ENCODE measurements around the gene ACO1.
A peak's percentile ranks its signal among the peaks of the same experiment; 100 is the strongest.

The ACO1 gene

GRCh38 chr9:32431940-32432555, 47.6 kb downstream of the ACO1 start:
- Histone ChIP-seq H3K4ac (ENCODE audit: low read depth, low read length) (no peak overlapping the region), H3K4me3 (ENCODE audit: low read length) (no peak overlapping the region), H2BK120ac (ENCODE audit: low read depth, low read length) (no peak overlapping the region), H4K8ac (ENCODE audit: low read depth, low read length) (no peak overlapping the region), H2BK5ac (ENCODE audit: low read length) (no peak overlapping the region), H3K27ac (ENCODE audit: low read depth, low read length) (no peak overlapping the region), H3K4me2 (ENCODE audit: low read length) (no peak overlapping the region), H2BK15ac (replicated peaks; ENCODE audit: low read depth) (no peak overlapping the region), H3K4me1 (ENCODE audit: control insufficient read depth, low read depth, low read length) (no peaks in the 10 kb centered on the region), H3K56ac (ENCODE audit: low read length) (no peak overlapping the region), H3K9ac (ENCODE audit: low read length) (no peak overlapping the region), H3K23ac (ENCODE audit: low read length) (no peak overlapping the region), H3K18ac (ENCODE audit: low read length) (no peak overlapping the region), H3K79me1 (ENCODE audit: low read length) (no peaks in the 10 kb centered on the region), H3K36me3 (ENCODE audit: control insufficient read depth, insufficient read depth, low read length) (peaks cover 2% of the 10 kb centered on the region), H4K5ac (ENCODE audit: low read length) (no peak overlapping the region), H2AK5ac (ENCODE audit: low read length) (no peak overlapping the region), H3K27me3 (ENCODE audit: insufficient read depth, low read length, poor library complexity) (no peaks in the 10 kb centered on the region), H3K79me2 (ENCODE audit: control insufficient read depth, insufficient read depth, low read length) (no peaks in the 10 kb centered on the region)
- peak; percentile 46 for DNase-seq
- no CpG with 5 or more reads among the region's 10 CpGs for WGBS (ENCODE audit: extremely low coverage, insufficient coverage, low lambda C conversion rate)

GRCh38 chr9:32434892-32435291, 50.4 kb downstream of the ACO1 start:
- Histone ChIP-seq H2AK5ac (ENCODE audit: low read length) (no peak overlapping the region), H3K23ac (ENCODE audit: low read length) (no peak overlapping the region), H3K4ac (ENCODE audit: low read depth, low read length) (no peak overlapping the region), H3K36me3 (ENCODE audit: control insufficient read depth, insufficient read depth, low read length) (no peaks in the 10 kb centered on the region), H3K27me3 (ENCODE audit: insufficient read depth, low read length, poor library complexity) (no peaks in the 10 kb centered on the region), H3K9ac (ENCODE audit: low read length) (no peak overlapping the region), H4K5ac (ENCODE audit: low read length) (no peak overlapping the region), H3K4me1 (ENCODE audit: control insufficient read depth, low read depth, low read length) (no peaks in the 10 kb centered on the region), H2BK5ac (ENCODE audit: low read length) (no peak overlapping the region), H3K79me1 (ENCODE audit: low read length) (no peaks in the 10 kb centered on the region), H2BK120ac (ENCODE audit: low read depth, low read length) (no peak overlapping the region), H4K8ac (ENCODE audit: low read depth, low read length) (no peak overlapping the region), H3K18ac (ENCODE audit: low read length) (no peak overlapping the region), H3K79me2 (ENCODE audit: control insufficient read depth, insufficient read depth, low read length) (no peaks in the 10 kb centered on the region), H3K4me2 (ENCODE audit: low read length) (no peak overlapping the region), H3K4me3 (ENCODE audit: low read length) (no peak overlapping the region), H3K27ac (ENCODE audit: low read depth, low read length) (no peak overlapping the region), H3K56ac (ENCODE audit: low read length) (no peak overlapping the region), H2BK15ac (replicated peaks; ENCODE audit: low read depth) (no peak overlapping the region)
- DNase-seq, result no peak
- WGBS (ENCODE audit: extremely low coverage, insufficient coverage, low lambda C conversion rate), result no CpG with 5 or more reads among the region's 6 CpGs

- H3K4ac ChIP-seq (ENCODE audit: low read depth, low read length), result no peak overlapping the region
- no peak for DNase-seq
- no peak overlapping the region for H3K56ac ChIP-seq (ENCODE audit: low read length)
- no peak overlapping the region for H2AK5ac ChIP-seq (ENCODE audit: low read length)
- no peak overlapping the region for H3K23ac ChIP-seq (ENCODE audit: low read length)
- no peaks in the 10 kb centered on the region for H3K4me1 ChIP-seq (ENCODE audit: control insufficient read depth, low read depth, low read length)
- H2BK120ac ChIP-seq (ENCODE audit: low read depth, low read length), result no peak overlapping the region
- no peaks in the 10 kb centered on the region for H3K79me2 ChIP-seq (ENCODE audit: control insufficient read depth, insufficient read depth, low read length)
- H3K9ac ChIP-seq (ENCODE audit: low read length), result no peak overlapping the region
- no peak overlapping the region for H4K5ac ChIP-seq (ENCODE audit: low read length)
- H3K36me3 ChIP-seq (ENCODE audit: control insufficient read depth, insufficient read depth, low read length), result peaks cover 1% of the 10 kb centered on the region
- no peaks in the 10 kb centered on the region for H3K27me3 ChIP-seq (ENCODE audit: insufficient read depth, low read length, poor library complexity)
- no peak overlapping the region for H2BK15ac ChIP-seq (replicated peaks; ENCODE audit: low read depth)
- no peak overlapping the region for H4K8ac ChIP-seq (ENCODE audit: low read depth, low read length)
- no peak overlapping the region for H3K18ac ChIP-seq (ENCODE audit: low read length)
- H2BK5ac ChIP-seq (ENCODE audit: low read length), result no peak overlapping the region
- H3K79me1 ChIP-seq (ENCODE audit: low read length), result no peaks in the 10 kb centered on the region
- no peak overlapping the region for H3K4me2 ChIP-seq (ENCODE audit: low read length)
- WGBS (ENCODE audit: extremely low coverage, insufficient coverage, low lambda C conversion rate), result no CpG with 5 or more reads among the region's 5 CpGs
- H3K4me3 ChIP-seq (ENCODE audit: low read length), result no peak overlapping the region
- no peak overlapping the region for H3K27ac ChIP-seq (ENCODE audit: low read depth, low read length)
These were observed 57.2 kb downstream of the ACO1 start for GRCh38 chr9:32441678-32442077.

DNA sequence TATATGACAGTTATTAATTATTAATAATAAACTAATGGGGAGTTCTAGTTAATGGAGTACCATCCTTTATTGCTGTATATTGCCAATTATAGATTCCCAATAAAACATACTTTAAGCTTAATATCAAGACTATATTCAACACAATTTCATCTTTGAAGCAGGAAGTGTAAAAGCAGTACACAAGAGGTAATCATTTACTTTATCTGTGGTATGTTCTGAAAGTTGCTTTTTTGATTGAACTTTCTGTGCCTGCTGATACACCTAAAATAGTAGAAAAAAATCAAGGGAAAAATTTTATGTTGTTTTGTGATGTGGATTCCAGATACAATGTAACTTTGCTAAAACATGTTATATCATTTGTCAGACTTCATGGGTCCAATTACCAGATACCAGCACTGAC, 58.0 kb downstream of the ACO1 start:
- Histone ChIP-seq H3K27me3 (ENCODE audit: insufficient read depth, low read length, poor library complexity) (no peaks in the 10 kb centered on the region), H2BK15ac (replicated peaks; ENCODE audit: low read depth) (no peak overlapping the region), H2BK5ac (ENCODE audit: low read length) (no peak overlapping the region), H3K4me1 (ENCODE audit: control insufficient read depth, low read depth, low read length) (no peaks in the 10 kb centered on the region), H3K4me2 (ENCODE audit: low read length) (no peak overlapping the region), H3K4ac (ENCODE audit: low read depth, low read length) (no peak overlapping the region), H4K5ac (ENCODE audit: low read length) (no peak overlapping the region), H3K4me3 (ENCODE audit: low read length) (no peak overlapping the region), H2AK5ac (ENCODE audit: low read length) (no peak overlapping the region), H3K23ac (ENCODE audit: low read length) (no peak overlapping the region), H3K18ac (ENCODE audit: low read length) (no peak overlapping the region), H3K36me3 (ENCODE audit: control insufficient read depth, insufficient read depth, low read length) (peaks cover 1% of the 10 kb centered on the region), H3K79me2 (ENCODE audit: control insufficient read depth, insufficient read depth, low read length) (no peaks in the 10 kb centered on the region), H2BK120ac (ENCODE audit: low read depth, low read length) (no peak overlapping the region), H4K8ac (ENCODE audit: low read depth, low read length) (no peak overlapping the region), H3K27ac (ENCODE audit: low read depth, low read length) (no peak overlapping the region), H3K79me1 (ENCODE audit: low read length) (no peaks in the 10 kb centered on the region), H3K9ac (ENCODE audit: low read length) (no peak overlapping the region), H3K56ac (ENCODE audit: low read length) (no peak overlapping the region)
- DNase-seq, result no peak

DNA sequence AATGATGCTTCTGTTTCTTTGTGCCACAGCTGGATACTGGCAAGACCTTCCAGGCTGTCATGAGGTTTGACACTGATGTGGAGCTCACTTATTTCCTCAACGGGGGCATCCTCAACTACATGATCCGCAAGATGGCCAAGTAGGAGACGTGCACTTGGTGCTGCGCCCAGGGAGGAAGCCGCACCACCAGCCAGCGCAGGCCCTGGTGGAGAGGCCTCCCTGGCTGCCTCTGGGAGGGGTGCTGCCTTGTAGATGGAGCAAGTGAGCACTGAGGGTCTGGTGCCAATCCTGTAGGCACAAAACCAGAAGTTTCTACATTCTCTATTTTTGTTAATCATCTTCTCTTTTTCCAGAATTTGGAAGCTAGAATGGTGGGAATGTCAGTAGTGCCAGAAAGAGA, 65.5 kb downstream of the ACO1 start:
- Histone ChIP-seq H3K36me3 (ENCODE audit: control insufficient read depth, insufficient read depth, low read length) (peaks cover 9% of the 10 kb centered on the region), H3K27ac (ENCODE audit: low read depth, low read length) (no peak overlapping the region), H4K5ac (ENCODE audit: low read length) (no peak overlapping the region), H3K4me3 (ENCODE audit: low read length) (no peak overlapping the region), H3K9ac (ENCODE audit: low read length) (no peak overlapping the region), H3K18ac (ENCODE audit: low read length) (no peak overlapping the region), H3K23ac (ENCODE audit: low read length) (no peak overlapping the region), H2BK5ac (ENCODE audit: low read length) (no peak overlapping the region), H3K4me1 (ENCODE audit: control insufficient read depth, low read depth, low read length) (no peaks in the 10 kb centered on the region), H3K79me1 (ENCODE audit: low read length) (no peaks in the 10 kb centered on the region), H3K27me3 (ENCODE audit: insufficient read depth, low read length, poor library complexity) (no peaks in the 10 kb centered on the region), H2BK120ac (ENCODE audit: low read depth, low read length) (no peak overlapping the region), H4K8ac (ENCODE audit: low read depth, low read length) (no peak overlapping the region), H2BK15ac (replicated peaks; ENCODE audit: low read depth) (no peak overlapping the region), H3K4me2 (ENCODE audit: low read length) (no peak overlapping the region), H3K56ac (ENCODE audit: low read length) (no peak overlapping the region), H3K79me2 (ENCODE audit: control insufficient read depth, insufficient read depth, low read length) (no peaks in the 10 kb centered on the region), H3K4ac (ENCODE audit: low read depth, low read length) (no peak overlapping the region), H2AK5ac (ENCODE audit: low read length) (no peak overlapping the region)
- no CpG with 5 or more reads among the region's 6 CpGs for whole genome bisulfite sequencing (ENCODE audit: extremely low coverage, insufficient coverage, low lambda C conversion rate)
- no peak for DNase-seq

DNA sequence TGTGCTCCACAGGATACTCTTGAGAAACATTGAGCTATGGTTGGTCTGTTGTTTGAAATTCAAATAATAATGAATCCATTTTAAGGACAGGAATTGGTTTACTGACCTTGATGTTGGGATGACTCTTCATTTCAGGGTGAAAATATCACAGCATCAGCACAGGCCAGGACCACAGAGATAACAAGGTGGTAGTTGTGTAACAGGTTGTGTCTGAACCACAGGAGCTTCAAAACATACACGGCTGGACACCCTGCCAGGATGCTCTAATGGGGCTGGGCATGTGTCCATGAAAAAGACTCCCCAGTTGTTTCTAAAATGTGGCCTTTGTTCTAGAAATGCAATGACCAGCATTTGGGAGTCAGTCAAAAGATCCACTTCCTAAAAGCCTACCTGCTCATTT, 69.8 kb downstream of the ACO1 start:
- WGBS (ENCODE audit: extremely low coverage, insufficient coverage, low lambda C conversion rate), result no CpG with 5 or more reads among the region's 1 CpG
- H3K36me3 ChIP-seq (ENCODE audit: control insufficient read depth, insufficient read depth, low read length), result peaks cover 7% of the 10 kb centered on the region

More for the DNA sequence above, 69.8 kb downstream of the ACO1 start:
- Histone ChIP-seq H2BK5ac (ENCODE audit: low read length) (no peak overlapping the region), H2BK15ac (replicated peaks; ENCODE audit: low read depth) (no peak overlapping the region), H3K27me3 (ENCODE audit: insufficient read depth, low read length, poor library complexity) (no peaks in the 10 kb centered on the region), H3K4me2 (ENCODE audit: low read length) (no peak overlapping the region), H3K27ac (ENCODE audit: low read depth, low read length) (no peak overlapping the region), H3K4me1 (ENCODE audit: control insufficient read depth, low read depth, low read length) (no peaks in the 10 kb centered on the region), H3K79me1 (ENCODE audit: low read length) (no peaks in the 10 kb centered on the region), H2BK120ac (ENCODE audit: low read depth, low read length) (no peak overlapping the region), H3K56ac (ENCODE audit: low read length) (no peak overlapping the region), H4K5ac (ENCODE audit: low read length) (no peak overlapping the region), H3K4me3 (ENCODE audit: low read length) (no peak overlapping the region), H3K79me2 (ENCODE audit: control insufficient read depth, insufficient read depth, low read length) (no peaks in the 10 kb centered on the region), H3K23ac (ENCODE audit: low read length) (no peak overlapping the region), H3K18ac (ENCODE audit: low read length) (no peak overlapping the region), H2AK5ac (ENCODE audit: low read length) (no peak overlapping the region), H3K9ac (ENCODE audit: low read length) (no peak overlapping the region), H4K8ac (ENCODE audit: low read depth, low read length) (no peak overlapping the region), H3K4ac (ENCODE audit: low read depth, low read length) (no peak overlapping the region)
- no peak for DNase-seq
